Cardiac septum (tissue), 1 donor: ENCODE measurements around the gene DEUP1. TPM values are rescaled to one million over a fixed set of nuclear protein-coding genes. Genes with fewer than 3 reads are reported as not detected.
"Not testable (repeated sequence)": the region's sequence is repeated elsewhere in the genome, so short reads cannot be mapped to it uniquely, and the experiment has no call there.

Experiments used
- DNase-seq: peaks from one replicate; pipeline ENCODE4 v3.0.0-alpha.2; 2020; ENCODE audit warnings: low spot score
- intact Hi-C: fragments of 100-400 bp; cut with DNase I; formaldehyde crosslinking; loops from one replicate; pipeline ENCODE4 v1.14.0; 2022
- long read RNA-seq: library from polyadenylated mRNA; unstranded; transcript quantifications from one replicate; pipeline ENCODE4 v2.0.0, GENCODE V29; 2021
- total RNA-seq: library from RNA; stranded (reverse); fragmentation: NEBNext Ultra II Directional; extraction: Animal tissue kit (Norgen Biotek cat#: 25700); gene quantifications from one replicate; pipeline ENCODE4 v1.2.1, GENCODE V29; 2021
- donor health status: DM: no; HTN: no; CAD: no.

Gene DEUP1
- total RNA-seq: not detected
- long read RNA-seq: 0 reads

- peak; percentile 73 for DNase-seq
- intact Hi-C loops: no loop called here
Observed at GRCh38 chr11:93330446-93330984, at the start of gene DEUP1. TSS of gene DEUP1 (plus strand) at chr11:93330742. CDS start at chr11:93332260, 1,518 bp downstream.

GRCh38 chr11:93285430-93285829 is 45.1 kb upstream of the DEUP1 start:
- intact Hi-C loops: no loop called here
- no peak for DNase-seq

- DNase-seq: no peak
- intact Hi-C loops: no loop called here
Observed at GRCh38 chr11:93287434-93287833, 43.1 kb upstream of the DEUP1 start.

GRCh38 chr11:93288079-93288478 is 42.5 kb upstream of the DEUP1 start:
- no peak for DNase-seq
- intact Hi-C loops: no loop called here

- intact Hi-C loops: no loop called here
- DNase-seq: no peak
Observed at GRCh38 chr11:93288767-93289166, 41.8 kb upstream of the DEUP1 start.

- intact Hi-C loops: no loop called here
- no peak for DNase-seq
Observed at GRCh38 chr11:93289782-93290463, 40.6 kb upstream of the DEUP1 start.

GRCh38 chr11:93291110-93291509 is 39.4 kb upstream of the DEUP1 start:
- intact Hi-C loops: no loop called here
- DNase-seq: no peak

- intact Hi-C loops: no loop called here
- DNase-seq: no peak
Observed at GRCh38 chr11:93291898-93292297, 38.6 kb upstream of the DEUP1 start.

GRCh38 chr11:93295921-93296575 is 34.5 kb upstream of the DEUP1 start:
- DNase-seq: no peak
- intact Hi-C loops: no loop called here

- intact Hi-C loops: no loop called here
- DNase-seq: no peak
Observed at GRCh38 chr11:93303689-93304088, 26.9 kb upstream of the DEUP1 start.

- intact Hi-C loops: not testable (repeated sequence)
Observed at GRCh38 chr11:93314399-93314798, 16.1 kb upstream of the DEUP1 start.

GRCh38 chr11:93319224-93319839 is 11.2 kb upstream of the DEUP1 start:
- intact Hi-C loops: no loop called here
- DNase-seq: no peak

More at GRCh38 chr11:93314399-93314798, 16.1 kb upstream of the DEUP1 start:
- not testable (repeated sequence) for DNase-seq

- intact Hi-C loops: loop anchor here (10.0 kb wide), 1 partner anchor 245 kb away; no protein-coding TSS in a partner anchor
- no peak for DNase-seq
Observed at GRCh38 chr11:93320230-93320629, 10.3 kb upstream of the DEUP1 start.

GRCh38 chr11:93322207-93322606 is 8.3 kb upstream of the DEUP1 start:
- intact Hi-C loops: loop anchor here (10.0 kb wide), 1 partner anchor 243 kb away; no protein-coding TSS in a partner anchor
- no peak for DNase-seq

- DNase-seq: no peak
- intact Hi-C loops: loop anchor here (10.0 kb wide), 1 partner anchor 241 kb away; no protein-coding TSS in a partner anchor
Observed at GRCh38 chr11:93323747-93324146, 6.8 kb upstream of the DEUP1 start.

GRCh38 chr11:93324500-93324899 is 6.0 kb upstream of the DEUP1 start:
- intact Hi-C loops: loop anchor here (10.0 kb wide), 1 partner anchor 240 kb away; no protein-coding TSS in a partner anchor
- no peak for DNase-seq

GRCh38 chr11:93326681-93327080 is 3.9 kb upstream of the DEUP1 start:
- intact Hi-C loops: loop anchor here (10.0 kb wide), 1 partner anchor 238 kb away; no protein-coding TSS in a partner anchor
- DNase-seq: no peak

GRCh38 chr11:93329936-93330445 is 551 bp upstream of the DEUP1 start:
- no peak for DNase-seq
- intact Hi-C loops: loop anchor here (10.0 kb wide), 1 partner anchor 235 kb away; no protein-coding TSS in a partner anchor

- no peak for DNase-seq
- intact Hi-C loops: no loop called here
Observed at GRCh38 chr11:93340223-93340622, 9.7 kb downstream of the DEUP1 start.

- intact Hi-C loops: no loop called here
- DNase-seq: no peak
Observed at GRCh38 chr11:93344855-93345333, 14.4 kb downstream of the DEUP1 start.
